Measurements from ENCODE around the gene CALML4. TPM values are rescaled to one million over a fixed set of nuclear protein-coding genes. Genes with fewer than 3 reads are reported as not detected.
"Not testable (repeated sequence)": the region's sequence is repeated elsewhere in the genome, so short reads cannot be mapped to it uniquely, and the experiment has no call there.

The CALML4 gene
- total RNA-seq, 1 donor from 2014 or later, result 0.97 TPM

DNA sequence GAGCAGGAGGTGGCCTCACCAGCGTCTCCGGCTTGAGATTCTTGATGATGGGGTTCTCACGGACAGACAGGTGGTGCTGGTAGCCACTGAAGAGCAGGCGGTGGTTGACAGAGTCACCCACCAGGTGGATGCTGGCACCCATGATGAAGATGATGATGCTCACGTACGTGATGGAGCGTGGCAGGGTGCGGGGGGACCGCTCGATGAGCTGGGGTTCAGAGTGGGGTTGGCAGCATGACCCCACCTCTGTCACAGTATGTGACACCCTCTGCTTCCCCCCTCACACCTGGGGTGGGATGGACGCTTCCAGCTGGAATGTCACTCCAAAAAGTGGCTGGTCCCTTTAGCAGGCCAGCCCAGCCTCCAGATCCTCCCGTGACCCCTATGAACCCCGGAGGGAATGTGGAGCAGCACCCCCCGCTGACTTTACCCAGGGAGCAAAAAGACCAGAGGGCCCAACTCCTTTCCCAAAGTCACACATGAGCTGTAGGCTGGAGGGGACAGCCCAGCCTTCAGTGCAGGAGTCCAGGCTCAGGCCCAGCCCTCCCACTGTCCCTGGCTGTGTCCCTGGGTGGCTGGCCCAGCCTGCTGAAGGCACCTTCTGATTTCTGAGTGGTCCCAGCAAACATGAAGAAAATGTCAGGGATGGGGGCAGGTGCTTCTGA is 6.7 kb upstream of the CALML4 start:
- no peak for ATAC-seq (ENCODE audit: poor library complexity)
- DNase-seq, result no peak
- intact Hi-C loops (cut with DNase I), result no loop called here

DNA sequence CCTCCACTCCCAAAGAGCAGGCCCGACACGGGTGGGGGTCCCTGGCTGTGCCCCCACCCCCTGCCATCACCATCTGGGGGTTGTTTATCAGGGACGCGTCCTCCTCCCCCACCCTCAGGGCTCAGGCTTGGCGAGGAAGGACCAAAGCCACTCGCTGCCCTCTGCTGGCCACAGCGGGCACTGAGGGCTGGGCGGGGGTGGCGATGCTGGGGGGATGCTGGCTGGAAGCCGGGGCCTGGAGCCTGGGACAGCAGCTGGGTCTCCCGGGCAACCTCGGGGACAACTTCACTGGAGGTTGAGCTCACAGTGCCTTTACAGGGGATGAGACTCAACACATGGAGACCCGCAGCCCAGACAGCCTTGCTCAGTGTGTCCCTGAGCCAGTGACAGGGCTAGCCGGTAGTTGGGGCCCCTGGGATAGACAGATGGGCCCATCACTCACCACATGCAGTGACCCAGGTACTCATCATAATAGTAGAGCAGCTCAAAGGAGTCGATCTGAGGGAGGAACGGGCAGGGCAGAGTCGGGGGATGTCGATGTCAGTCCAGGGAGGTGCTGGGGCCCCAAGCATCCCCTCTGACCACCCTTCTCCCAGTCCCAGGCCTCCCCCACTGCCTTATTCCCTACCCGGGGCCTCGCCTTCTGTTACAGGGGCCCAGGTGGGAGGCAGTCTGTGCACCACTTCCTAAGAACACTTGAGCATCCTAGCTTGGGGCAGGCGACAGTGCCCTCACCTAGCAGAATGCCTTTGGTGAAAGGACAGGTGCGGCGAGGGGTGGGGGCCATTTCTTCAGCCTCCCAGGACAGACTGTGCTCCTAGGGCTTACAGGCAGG is 5.9 kb upstream of the CALML4 start:
- intact Hi-C loops (cut with DNase I), result no loop called here
- ATAC-seq (ENCODE audit: poor library complexity) (peak; percentile 78), DNase-seq (peak; percentile 84)

DNA sequence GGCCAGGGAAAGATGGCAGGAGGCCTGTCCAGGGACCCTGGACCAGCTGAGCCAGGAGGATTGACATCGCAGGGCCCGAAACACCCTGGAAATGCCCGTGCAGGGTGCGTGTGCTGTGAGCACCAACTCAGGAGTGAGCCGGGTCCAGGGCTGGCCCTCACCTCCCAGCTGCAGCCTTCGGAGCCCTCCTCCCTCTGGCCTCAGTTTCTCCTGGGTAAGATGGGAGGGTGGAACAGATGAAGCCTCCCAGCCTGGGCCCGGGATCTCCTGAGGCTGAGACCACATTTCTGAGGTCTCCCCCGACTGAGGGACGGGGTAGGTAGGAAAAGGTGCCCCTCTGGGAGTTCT is 5.3 kb upstream of the CALML4 start:
- intact Hi-C loops (cut with DNase I), result no loop called here
- ATAC-seq (ENCODE audit: poor library complexity) (no peak), DNase-seq (no peak)

DNA sequence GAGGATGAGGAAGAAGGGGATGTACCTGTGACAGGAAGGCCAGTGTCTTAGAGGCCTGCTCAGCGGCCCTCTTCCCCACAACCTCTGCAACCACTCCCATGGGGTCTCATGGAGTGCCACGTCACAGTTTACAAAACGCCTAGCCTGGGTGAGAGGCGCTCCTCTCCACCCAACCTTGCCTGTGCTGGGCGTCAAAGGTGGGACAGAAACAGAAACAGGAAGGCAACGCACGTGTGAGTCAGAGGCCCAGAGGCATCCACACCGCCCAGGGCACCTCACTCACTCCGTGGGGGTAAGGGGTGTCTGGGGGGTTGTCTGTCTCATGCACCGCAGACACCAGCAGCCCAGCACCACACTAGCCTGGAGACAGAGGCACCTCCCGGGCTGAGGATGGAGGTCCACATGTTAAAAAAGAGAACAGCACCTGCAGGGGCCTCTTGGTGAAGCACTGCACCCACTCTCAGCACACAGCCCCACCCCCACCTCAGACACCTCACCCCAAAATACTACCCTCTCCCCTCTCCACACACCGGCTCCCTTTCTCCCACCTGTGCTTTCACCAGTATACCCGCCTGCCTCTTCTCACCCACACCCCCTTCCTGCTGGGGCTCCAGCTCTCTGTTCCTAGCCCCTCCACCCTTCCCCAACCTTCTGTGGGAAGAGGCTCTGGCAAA is 4.7 kb upstream of the CALML4 start:
- DNase-seq, result no peak
- intact Hi-C loops (cut with DNase I), result no loop called here
- no peak for ATAC-seq (ENCODE audit: poor library complexity)

DNA sequence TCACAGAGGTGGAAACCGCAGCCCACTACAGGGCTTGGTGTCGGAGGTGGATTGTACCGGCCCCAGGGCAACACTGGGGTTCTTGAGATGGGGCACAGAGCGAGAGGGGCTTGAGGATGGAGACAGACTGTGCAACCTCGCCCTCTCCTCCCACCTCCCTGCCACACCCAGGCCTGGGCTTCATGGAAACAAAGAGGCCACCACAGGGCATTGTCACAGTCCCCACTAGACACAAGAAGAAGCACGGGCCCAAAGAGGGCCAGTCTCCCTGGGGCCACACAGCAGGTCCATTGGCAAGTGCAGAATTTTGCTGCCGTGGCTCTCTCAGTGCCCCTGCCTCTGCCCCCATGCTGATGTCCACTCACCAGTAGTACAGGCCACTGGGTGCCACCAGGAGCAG is 4.1 kb upstream of the CALML4 start:
- ATAC-seq (ENCODE audit: poor library complexity) (no peak), DNase-seq (no peak)
- intact Hi-C loops (cut with DNase I), result no loop called here

DNA sequence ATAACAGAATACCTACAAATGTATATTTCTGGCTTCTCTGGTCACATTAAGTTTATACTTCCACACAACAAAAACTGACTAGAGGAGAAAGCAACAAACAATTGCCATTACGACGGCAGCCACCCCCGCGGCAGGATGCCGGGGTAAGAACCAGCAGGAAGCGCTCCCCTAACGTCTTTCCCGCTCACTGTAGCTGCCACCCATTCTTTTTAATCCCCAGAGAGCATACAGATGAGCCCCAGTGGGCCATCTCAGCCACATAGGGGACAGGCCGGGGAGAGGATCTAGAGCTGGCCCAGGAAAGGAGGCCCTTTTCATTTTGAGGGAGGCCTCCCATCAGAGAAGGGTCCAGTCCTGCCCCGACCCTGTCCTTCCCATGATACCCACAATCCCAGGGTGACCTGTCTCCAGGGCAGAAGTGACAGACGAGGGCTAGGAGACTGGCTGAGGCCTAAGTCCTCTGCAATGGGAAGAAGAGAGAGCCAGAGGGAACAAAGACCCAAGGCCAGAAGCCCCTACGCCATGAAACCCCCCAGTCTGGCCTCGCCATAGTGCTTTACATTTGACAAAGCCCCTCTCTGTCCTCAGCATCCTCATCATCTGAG is 3.6 kb upstream of the CALML4 start:
- DNase-seq, result no peak
- intact Hi-C loops (cut with DNase I), result no loop called here
- ATAC-seq (ENCODE audit: poor library complexity), result no peak

GRCh38 chr15:68208136-68208535 is 3.0 kb upstream of the CALML4 start:
- ATAC-seq (ENCODE audit: poor library complexity) (no peak), DNase-seq (no peak)
- intact Hi-C loops (cut with DNase I), result no loop called here

GRCh38 chr15:68207176-68207935 is 2.2 kb upstream of the CALML4 start:
- intact Hi-C loops (cut with DNase I), result no loop called here
- no peak for ATAC-seq (ENCODE audit: poor library complexity)
- DNase-seq, result no peak

DNA sequence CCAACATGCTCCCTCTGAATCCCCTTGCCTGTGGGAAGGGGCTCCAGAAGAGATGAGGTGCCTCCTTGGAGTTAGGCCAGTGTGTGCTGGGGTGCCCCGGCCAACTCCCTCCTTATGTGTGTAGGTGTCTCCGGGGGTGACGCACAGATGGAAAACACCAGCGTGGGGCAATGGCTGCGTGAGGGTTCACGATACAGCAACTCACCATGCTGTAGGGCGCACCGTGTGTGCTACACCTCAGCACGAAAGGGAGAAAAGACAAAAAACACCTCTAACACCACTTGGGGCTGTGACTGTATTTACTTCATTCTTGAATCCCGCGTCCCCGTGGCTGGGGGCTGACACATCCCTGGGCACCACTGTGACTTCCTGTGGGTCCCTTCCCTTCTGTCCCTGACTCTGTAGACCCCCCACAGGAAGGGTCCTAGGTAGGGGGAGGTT is 1.6 kb upstream of the CALML4 start:
- intact Hi-C loops (cut with DNase I), result no loop called here
- no peak for ATAC-seq (ENCODE audit: poor library complexity)
- DNase-seq, result no peak

GRCh38 chr15:68205954-68206539 is 915 bp upstream of the CALML4 start:
- DNase-seq (peak; percentile 80), ATAC-seq (ENCODE audit: poor library complexity) (peak; percentile 65)
- intact Hi-C loops (cut with DNase I), result no loop called here

DNA sequence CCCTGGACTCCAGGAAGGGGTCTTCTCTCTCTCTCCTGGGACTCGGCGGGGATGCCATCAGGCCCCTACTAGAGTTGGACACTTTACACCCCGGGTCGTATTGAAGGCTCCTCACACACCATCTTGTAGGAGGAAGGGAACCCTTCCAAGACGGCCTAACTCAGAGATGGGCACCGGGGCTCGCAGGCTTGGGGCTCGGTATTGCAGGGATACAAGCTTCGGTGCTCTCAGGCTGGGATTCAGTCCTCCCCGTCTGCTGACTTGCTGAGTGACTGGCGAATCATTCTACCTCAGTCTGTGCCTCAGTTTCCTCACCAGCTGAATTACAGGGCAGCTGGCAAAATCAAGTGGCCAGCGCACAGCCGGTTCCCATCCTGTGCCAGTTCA is 419 bp upstream of the CALML4 start:
- DNase-seq (no peak), ATAC-seq (ENCODE audit: poor library complexity) (no peak)
- intact Hi-C loops (cut with DNase I), result no loop called here

DNA sequence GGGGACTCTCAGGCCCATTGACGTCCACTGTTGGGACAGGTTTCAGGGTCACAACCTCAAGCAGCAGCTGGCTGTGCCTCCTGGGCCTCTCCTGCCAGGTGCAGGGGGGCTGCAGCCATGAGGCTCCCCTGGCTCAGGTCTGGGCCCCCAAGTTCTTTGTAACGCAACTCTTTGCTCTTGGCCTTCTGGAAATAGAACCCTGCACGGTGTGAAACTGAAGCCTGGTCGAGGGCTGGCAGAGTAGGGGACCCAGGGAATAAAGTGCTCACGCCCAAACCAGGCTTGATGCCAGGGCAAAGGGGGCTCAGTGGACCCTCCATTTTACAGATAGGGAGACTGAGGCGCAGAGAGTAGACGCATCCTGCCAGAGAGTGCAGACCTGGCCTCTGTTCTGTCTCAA is 771 bp downstream of the CALML4 start:
- intact Hi-C loops (cut with DNase I), result no loop called here
- no peak for ATAC-seq (ENCODE audit: poor library complexity)
- DNase-seq, result no peak

DNA sequence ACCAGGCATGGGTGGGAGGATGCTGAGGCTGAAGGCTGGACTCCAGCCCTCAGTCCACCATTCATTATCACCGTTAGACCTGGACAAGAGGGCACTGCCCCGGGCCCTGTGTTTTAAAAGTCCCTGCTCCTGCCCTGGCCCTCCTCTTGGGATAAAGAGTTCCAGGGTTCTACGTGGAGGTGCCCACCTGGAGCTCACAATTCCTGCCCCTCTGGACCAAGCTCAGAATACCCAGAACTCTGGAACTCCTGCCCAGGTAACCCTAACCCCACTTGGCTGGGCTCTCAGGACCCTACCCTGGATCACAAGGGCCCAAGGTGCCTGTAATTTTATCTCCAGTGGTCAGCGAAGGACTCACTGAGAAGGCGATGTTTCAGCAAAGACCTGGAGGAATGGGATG is 1.2 kb downstream of the CALML4 start:
- intact Hi-C loops (cut with DNase I), result no loop called here
- ATAC-seq (ENCODE audit: poor library complexity), result no peak
- DNase-seq, result no peak

- no peak for DNase-seq
- no peak for ATAC-seq (ENCODE audit: poor library complexity)
- intact Hi-C loops (cut with DNase I), result no loop called here
Measured at GRCh38 chr15:68203486-68203885, 1.6 kb downstream of the CALML4 start.

- intact Hi-C loops (cut with DNase I); ATAC-seq (ENCODE audit: poor library complexity); DNase-seq: not testable (repeated sequence)
Measured at GRCh38 chr15:68202994-68203393, 2.1 kb downstream of the CALML4 start.

DNA sequence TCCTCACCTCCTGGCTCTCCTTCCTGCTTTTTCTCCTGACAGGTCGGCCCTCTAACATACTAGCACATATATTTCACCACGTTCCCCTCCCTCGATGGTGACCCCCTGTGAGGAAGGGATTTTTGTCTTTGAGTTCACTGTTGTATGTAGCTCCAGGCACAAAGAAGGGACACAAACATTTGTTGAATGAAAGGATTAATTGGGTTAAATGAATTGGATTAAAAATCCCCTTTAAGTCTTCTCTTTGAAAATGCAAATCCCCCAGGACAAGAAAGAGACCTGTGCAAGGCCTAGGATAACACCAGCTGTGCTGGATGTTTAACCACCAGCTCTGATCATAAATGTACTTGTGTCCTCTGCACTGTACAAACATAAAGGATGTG is 3.3 kb downstream of the CALML4 start:
- DNase-seq (no peak), ATAC-seq (ENCODE audit: poor library complexity) (no peak)
- intact Hi-C loops (cut with DNase I), result no loop called here

- intact Hi-C loops (cut with DNase I), result no loop called here
- ATAC-seq (ENCODE audit: poor library complexity) (no peak), DNase-seq (no peak)
Measured at GRCh38 chr15:68201153-68201878, 3.8 kb downstream of the CALML4 start.

Data from Right ventricle myocardium superior (tissue), 1 donor.